SKM-1 (cell line): ENCODE measurements around the gene TARDBP.
"Not testable (repeated sequence)": the region's sequence is repeated elsewhere in the genome, so short reads cannot be mapped to it uniquely, and the experiment has no call there.

Experiments used
- DNase-seq: peaks from one replicate; lab custom pipeline; 2025; ENCODE audit not compliant: unreplicated experiment; lab: John Stamatoyannopoulos, UW

Gene TARDBP

GRCh38 chr1:11059155-11059967, 46.9 kb downstream of the TARDBP start:
- no peak for DNase-seq

- DNase-seq, result peak; percentile 76
Measured at GRCh38 chr1:11059968-11060830, 47.7 kb downstream of the TARDBP start, which contains the start of gene SRM. Gene SRM, minus strand, starts transcription at chr1:11060018. Its CDS starts 75 bp downstream, at chr1:11059943.

GRCh38 chr1:11061652-11062365, 49.4 kb downstream of the TARDBP start:
- DNase-seq, result no peak

GRCh38 chr1:11062965-11063401, 50.5 kb downstream of the TARDBP start:
- DNase-seq, result no peak

- DNase-seq, result not testable (repeated sequence)
Measured at GRCh38 chr1:11063937-11064537, 51.6 kb downstream of the TARDBP start.

GRCh38 chr1:11064942-11065341, 52.5 kb downstream of the TARDBP start:
- DNase-seq, result no peak

GRCh38 chr1:11065796-11066195, 53.3 kb downstream of the TARDBP start:
- no peak for DNase-seq

GRCh38 chr1:11067716-11068599, 55.5 kb downstream of the TARDBP start:
- no peak for DNase-seq

- DNase-seq, result no peak
Measured at GRCh38 chr1:11068600-11069473, 56.4 kb downstream of the TARDBP start.

- no peak for DNase-seq
Measured at GRCh38 chr1:11070876-11071275, 58.4 kb downstream of the TARDBP start.

GRCh38 chr1:11071463-11072215, 59.2 kb downstream of the TARDBP start:
- no peak for DNase-seq

GRCh38 chr1:11072216-11072917, 59.9 kb downstream of the TARDBP start:
- DNase-seq, result no peak

GRCh38 chr1:11073398-11073797, 60.9 kb downstream of the TARDBP start:
- DNase-seq, result not testable (repeated sequence)
